ENCODE results near the gene EPB41L4A. TPM values are rescaled to one million over a fixed set of nuclear protein-coding genes. Genes with fewer than 3 reads are reported as not detected.

EPB41L4A gene
- polyA plus RNA-seq, 1 donor from 2014 or later: 7.4 TPM

GRCh38 chr5:112316006-112316405 is 103.1 kb downstream of the EPB41L4A start:
- no peaks in the 10 kb centered on the region for H3K36me3 ChIP-seq (ENCODE audit: insufficient read depth, low read length)
- no peak overlapping the region for H3K4me3 ChIP-seq (ENCODE audit: low read length)
- no peaks in the 10 kb centered on the region for H3F3A ChIP-seq (ENCODE audit: insufficient read depth, low read length, poor library complexity, severe bottlenecking)
- no peak overlapping the region for H3K4me2 ChIP-seq (ENCODE audit: low read length)
- no peaks in the 10 kb centered on the region for H3K27me3 ChIP-seq (ENCODE audit: insufficient read depth, low read depth, low read length)
- TF ChIP-seq EP300 (conservative IDR thresholded peaks at IDR 0.05; ENCODE audit: poor library complexity, severe bottlenecking) (peak; percentile 17), REST (IDR thresholded peaks at IDR 0.05; ENCODE audit: borderline replicate concordance) (no peak)
- no peak overlapping the region for H3K9ac ChIP-seq (ENCODE audit: low read length)
- no peaks in the 10 kb centered on the region for H3K9me2 ChIP-seq (ENCODE audit: insufficient read depth, low read length)
- H4K20me1 ChIP-seq (ENCODE audit: insufficient read depth): no peaks in the 10 kb centered on the region
- H3K27ac ChIP-seq (ENCODE audit: low read length): peak overlapping the region; percentile 21
- H3K9me3 ChIP-seq (ENCODE audit: low read length): no peaks in the 10 kb centered on the region
- no peak overlapping the region for H2AFZ ChIP-seq (ENCODE audit: low read depth, low read length)
- no peaks in the 10 kb centered on the region for H3K79me2 ChIP-seq (replicated peaks; ENCODE audit: insufficient read depth, low read length)

- Histone ChIP-seq H3K27me3 (ENCODE audit: insufficient read depth, low read depth, low read length) (no peaks in the 10 kb centered on the region), H3K27ac (ENCODE audit: low read length) (no peak overlapping the region), H3K4me3 (ENCODE audit: low read length) (no peak overlapping the region), H2AFZ (ENCODE audit: low read depth, low read length) (no peak overlapping the region), H4K20me1 (ENCODE audit: insufficient read depth) (no peaks in the 10 kb centered on the region), H3K79me2 (replicated peaks; ENCODE audit: insufficient read depth, low read length) (no peaks in the 10 kb centered on the region), H3K9ac (ENCODE audit: low read length) (no peak overlapping the region), H3K9me2 (ENCODE audit: insufficient read depth, low read length) (no peaks in the 10 kb centered on the region), H3K36me3 (ENCODE audit: insufficient read depth, low read length) (no peaks in the 10 kb centered on the region), H3K9me3 (ENCODE audit: low read length) (no peaks in the 10 kb centered on the region), H3K4me2 (ENCODE audit: low read length) (no peak overlapping the region), H3F3A (ENCODE audit: insufficient read depth, low read length, poor library complexity, severe bottlenecking) (no peaks in the 10 kb centered on the region)
- TF ChIP-seq CTCF (IDR thresholded peaks at IDR 0.05; ENCODE audit: poor library complexity, severe bottlenecking) (no peak), RAD21 (conservative IDR thresholded peaks at IDR 0.05) (no peak), POLR2AphosphoS5 (IDR thresholded peaks at IDR 0.05) (no peak), REST (IDR thresholded peaks at IDR 0.05; ENCODE audit: borderline replicate concordance) (no peak), MXI1 (conservative IDR thresholded peaks at IDR 0.05; ENCODE audit: poor library complexity, severe bottlenecking) (no peak), TAF1 (IDR thresholded peaks at IDR 0.05; ENCODE audit: low read depth) (no peak), EP300 (conservative IDR thresholded peaks at IDR 0.05; ENCODE audit: poor library complexity, severe bottlenecking) (no peak)
Measured at GRCh38 chr5:112312295-112313275, 106.5 kb downstream of the EPB41L4A start.

Measured in neural cell (in vitro differentiated cells).